IPS-11a (cell line): ENCODE data around the gene TEX35.
"Not testable (repeated sequence)": the region's sequence is repeated elsewhere in the genome, so short reads cannot be mapped to it uniquely, and the experiment has no call there.

Experiments used
- H3K4me3 ChIP-seq: one replicate; pipeline ENCODE4 v1.5.1; 2013; ENCODE audit warnings: low read depth, low read length, control low read depth

TEX35 gene

DNA sequence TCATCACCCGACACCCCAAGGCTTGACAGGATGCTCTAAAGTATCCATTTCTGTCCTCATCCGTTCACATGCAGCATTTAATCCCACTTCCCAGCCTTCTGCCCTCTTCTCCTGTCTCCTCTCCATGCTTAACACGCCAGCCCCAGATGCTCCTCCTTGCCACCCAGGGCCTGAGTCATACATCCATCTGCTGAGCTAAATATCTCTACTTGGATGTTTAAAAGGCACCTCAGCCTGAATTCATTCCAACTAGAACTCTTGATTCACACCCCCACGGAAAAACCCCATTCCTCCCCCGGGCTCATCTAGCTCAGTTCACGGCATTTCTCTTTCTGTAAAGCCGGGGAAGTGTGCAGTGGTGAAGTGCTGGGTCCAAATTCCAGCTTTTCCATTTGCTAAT is 27.7 kb downstream of the TEX35 start:
- no peak overlapping the region for H3K4me3 ChIP-seq

DNA sequence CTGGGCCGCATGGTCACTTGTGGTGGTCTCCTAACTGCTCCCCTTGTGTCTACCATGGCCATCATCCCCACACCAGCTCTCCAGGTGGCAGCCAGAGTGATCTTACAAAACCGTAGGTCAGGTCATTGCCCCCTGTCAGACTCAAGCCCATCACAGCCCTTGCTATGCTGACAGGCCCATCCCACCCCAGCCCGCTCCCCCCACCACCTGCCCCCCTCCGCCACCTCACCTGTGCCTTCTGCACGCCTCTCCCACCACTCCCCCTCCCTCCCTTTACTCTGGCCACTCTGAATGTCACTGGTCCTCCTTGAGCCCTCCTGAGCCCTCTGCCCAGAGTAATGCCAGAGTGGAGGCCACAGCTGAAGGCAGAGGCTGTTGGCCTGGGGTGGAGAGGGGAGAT is 28.5 kb downstream of the TEX35 start:
- H3K4me3 ChIP-seq: peak overlapping the region; percentile 84

DNA sequence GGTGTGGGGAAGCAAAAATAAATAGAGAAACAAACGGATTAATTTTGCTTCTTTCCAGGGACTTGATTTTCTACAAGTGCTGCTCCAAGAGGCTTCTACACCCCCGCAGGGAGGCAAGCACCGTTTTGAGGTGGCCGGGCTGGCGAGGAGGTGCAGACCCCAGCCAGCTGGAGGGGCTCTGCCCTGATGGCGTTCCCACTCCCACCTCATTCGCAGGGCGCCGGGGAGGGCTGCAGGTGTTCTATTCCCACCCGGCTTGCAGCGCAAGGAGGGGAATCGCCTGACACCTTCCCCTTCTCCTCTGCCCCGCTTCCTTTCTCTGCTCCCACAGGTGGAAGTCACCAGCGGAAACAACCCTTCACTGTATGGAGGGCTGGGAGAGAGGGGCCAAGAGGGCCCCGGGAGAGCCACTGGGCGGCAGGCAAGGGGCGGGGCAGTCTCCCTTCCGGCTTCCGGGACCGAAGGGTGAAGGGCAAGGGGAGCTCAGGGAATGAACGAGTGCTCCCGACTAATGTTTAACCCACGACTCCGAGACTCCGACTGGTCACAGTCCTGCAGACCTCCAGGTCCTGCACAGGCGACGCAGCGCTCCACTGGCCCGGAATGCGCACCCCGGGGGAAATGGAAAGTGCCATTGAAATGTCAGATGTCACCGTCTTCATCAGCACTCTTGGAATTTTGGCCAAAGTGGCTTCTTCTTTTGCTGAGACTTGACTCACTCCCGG is 29.1 kb downstream of the TEX35 start:
- peak overlapping the region; percentile 84 for H3K4me3 ChIP-seq

DNA sequence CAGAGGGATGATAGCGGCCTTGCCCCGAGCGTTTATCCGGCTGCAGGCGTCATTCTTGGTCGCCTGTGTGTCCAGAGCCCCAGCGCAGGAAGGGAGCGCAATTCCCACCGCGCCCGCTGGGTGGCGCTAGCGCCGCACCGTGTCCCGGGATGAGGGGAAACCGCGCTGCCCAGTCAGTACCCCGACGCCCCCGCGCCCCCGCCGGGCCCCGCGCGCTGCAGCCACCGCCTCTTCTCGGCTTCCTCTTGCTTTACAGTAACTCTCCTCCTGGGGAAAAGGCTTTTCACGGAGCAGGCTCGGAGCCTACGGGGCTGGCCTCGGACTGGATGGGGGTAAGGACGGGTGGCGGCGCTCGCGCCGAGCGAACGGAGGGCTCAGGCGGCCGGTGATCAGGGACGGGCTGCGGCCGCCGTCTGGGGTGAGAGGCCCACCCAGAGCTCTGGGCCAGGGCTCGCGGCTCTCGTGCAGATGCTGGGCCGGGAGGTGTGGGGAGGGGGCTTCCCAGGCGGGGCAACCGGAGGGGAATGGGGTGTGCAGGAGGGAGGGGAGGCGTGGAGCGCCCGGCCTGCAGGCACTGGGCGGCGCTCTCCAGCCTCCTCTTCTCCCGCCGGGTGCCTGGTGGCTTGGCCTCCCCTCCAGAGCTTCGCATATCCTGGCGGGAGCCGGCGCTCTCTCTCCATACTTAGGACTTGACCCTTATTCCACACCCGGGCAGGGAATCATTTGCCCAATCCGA is 29.8 kb downstream of the TEX35 start:
- H3K4me3 ChIP-seq: peak overlapping the region; percentile 84

DNA sequence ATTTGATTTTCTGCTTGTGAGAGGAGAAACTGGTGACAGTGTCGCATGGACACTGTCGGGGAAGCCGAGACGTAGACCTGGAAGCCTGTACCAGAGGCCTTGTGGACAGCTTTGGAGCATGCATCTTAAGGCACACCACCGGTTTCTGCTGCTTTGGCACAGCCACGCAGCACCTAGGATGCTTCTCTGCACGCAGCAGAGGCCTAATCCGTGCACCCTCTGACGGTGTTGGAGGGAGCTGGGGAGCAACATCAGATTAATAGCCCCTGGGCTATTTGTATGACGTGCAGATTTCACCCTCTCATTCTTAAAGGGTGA is 30.3 kb downstream of the TEX35 start:
- peak overlapping the region; percentile 84 for H3K4me3 ChIP-seq

DNA sequence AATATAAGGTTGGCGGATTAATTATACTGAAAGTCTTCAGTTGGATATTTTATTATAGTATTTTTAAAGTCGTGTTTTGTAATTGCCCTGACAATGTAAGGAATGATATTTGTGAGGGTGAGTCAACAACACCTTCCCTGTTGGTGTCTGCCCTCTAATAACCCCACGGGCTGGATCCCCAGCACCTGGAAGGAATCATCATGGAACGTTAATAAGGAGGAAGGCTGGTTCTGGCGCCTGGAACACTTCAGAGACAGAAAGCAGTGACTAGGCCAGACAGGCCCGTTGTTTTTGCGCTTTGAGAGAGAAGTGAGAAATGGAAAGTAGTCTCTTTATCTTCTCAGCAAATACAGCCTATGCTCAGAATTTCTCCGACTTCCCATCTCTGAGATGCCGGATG is 31.6 kb downstream of the TEX35 start:
- H3K4me3 ChIP-seq: no peak overlapping the region

DNA sequence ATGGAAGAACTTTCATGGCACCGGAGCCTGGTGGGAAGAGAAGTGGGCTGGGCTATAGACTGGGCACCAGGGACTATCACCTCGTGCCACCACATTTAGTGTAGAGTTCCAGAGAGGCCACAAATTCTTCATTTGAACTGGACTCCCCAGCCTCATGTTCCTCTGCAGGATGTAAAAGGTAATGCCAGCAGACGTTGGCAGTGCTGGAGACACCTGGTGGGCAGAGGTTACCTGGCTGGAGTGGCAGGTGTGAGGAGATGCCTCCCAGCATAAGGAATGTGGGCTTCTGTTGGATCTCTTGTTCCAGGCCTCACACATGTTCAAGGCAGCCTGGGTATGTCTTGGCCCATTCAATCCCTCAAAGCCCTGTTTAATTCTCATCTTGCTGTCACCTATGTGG is 35.2 kb downstream of the TEX35 start:
- H3K4me3 ChIP-seq: no peak overlapping the region

DNA sequence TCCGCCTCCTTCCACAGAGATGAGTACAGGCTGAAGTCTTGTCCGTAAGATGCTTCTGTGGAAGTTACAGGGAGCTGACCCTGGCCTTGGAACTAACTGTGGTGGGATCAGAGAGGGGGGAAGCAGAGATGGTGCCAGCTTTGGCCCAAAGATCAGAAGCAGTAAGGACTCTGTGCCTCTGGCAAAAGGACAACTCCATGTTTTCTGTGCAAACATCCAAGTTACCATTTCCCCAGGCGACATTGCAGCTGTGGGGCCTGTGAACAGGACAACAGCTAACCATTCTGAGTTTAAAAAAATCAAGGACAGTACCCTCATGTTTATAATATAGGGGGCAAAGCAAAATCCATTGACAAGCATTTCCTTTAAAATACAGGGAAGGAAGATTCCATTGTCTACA is 38.4 kb downstream of the TEX35 start:
- no peak overlapping the region for H3K4me3 ChIP-seq

DNA sequence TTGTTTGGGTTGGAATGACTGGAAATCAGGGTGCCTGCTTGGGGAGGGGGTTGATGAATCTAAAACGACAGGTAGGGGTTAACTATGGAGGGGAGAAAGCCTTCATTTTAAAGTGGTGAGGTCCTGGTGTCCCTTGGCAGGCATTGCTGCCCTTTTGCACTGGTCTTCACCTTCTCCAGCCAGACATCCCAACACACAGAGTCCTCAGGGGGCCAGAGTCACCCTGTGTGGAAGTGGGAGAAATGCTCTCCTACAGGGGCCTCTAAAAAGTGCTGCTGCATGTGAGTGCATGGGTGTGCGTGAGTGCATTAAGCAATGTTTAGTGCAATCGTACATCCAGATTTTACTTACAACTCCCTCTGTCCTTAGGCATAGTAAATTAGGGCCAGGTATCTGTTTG is 39.0 kb downstream of the TEX35 start:
- no peak overlapping the region for H3K4me3 ChIP-seq

DNA sequence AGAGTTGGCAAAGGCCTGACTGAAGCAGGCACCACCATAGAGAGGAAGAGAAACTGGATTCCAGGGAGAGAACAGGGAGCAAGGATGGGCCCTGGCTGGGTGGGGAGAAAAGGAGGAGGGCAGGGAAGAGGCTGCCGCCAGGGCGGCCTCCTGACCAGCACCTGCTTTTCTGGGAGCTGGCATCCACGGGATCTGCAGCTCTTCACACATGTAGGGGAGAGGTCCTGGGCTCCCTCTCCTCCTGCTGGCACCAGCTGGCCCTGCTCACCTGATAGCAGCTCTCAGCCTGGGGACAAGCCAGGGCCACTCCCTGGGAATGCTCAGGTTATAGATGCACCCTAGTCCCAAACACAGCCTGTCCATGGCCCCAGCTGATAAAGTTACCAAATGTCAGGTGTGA is 39.9 kb downstream of the TEX35 start:
- no peak overlapping the region for H3K4me3 ChIP-seq

DNA sequence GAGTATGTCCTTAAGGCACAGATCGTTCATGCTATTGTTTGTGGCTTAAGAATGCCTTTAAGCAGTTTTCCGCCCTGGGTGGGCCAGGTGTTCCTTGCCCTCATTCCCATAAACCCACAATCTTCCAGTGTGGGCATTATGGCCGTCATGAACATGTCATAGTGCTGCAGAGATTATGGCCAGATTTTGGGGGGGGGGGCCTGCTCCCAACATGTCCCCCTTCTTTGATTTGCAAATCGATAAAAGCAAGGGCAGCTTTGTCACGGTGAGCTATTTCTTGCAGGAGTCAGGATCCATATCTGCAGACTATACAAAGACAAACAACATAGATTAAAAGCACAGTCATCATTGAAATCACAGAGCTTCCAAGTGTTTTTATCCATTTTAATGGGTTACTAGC is 41.4 kb downstream of the TEX35 start:
- not testable (repeated sequence) for H3K4me3 ChIP-seq

DNA sequence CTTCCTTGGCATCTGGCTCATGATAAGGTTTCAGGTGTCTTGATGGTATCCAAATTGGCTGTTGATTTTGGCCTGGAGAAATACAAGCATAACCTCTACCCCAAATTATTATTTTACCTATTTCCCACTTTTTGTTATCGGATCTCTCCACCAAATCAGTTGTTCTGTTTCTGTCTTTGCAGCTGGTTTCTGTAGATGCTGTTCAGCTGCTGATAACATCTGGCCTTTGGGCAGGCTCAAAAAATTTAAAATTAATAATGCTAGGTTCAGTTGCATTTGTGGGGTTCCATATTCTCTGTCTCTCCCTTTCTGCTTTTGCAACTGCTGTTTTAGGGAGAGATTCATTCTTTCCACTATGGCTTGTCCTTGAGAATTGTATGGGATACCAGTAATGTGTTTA is 42.7 kb downstream of the TEX35 start:
- H3K4me3 ChIP-seq: not testable (repeated sequence)

DNA sequence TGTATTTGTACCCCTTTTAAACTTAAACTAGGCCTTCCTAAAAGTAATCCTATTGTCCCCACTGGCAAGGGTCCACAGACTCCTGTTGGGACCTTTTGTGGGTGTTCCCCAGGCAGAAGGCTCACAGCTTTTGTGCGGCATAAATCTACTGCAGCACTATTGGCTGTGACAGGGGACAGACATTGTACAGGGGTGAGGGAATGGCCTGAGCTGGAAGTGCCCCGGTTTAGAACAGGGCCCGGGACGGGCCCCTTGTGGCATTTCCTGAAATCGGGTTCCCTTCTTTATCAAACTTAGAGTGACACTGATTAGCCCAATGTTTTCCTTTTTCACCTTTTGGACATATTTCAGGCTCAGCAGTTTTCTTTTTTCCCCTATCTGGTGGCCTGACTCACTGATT is 45.9 kb downstream of the TEX35 start:
- H3K4me3 ChIP-seq: not testable (repeated sequence)

DNA sequence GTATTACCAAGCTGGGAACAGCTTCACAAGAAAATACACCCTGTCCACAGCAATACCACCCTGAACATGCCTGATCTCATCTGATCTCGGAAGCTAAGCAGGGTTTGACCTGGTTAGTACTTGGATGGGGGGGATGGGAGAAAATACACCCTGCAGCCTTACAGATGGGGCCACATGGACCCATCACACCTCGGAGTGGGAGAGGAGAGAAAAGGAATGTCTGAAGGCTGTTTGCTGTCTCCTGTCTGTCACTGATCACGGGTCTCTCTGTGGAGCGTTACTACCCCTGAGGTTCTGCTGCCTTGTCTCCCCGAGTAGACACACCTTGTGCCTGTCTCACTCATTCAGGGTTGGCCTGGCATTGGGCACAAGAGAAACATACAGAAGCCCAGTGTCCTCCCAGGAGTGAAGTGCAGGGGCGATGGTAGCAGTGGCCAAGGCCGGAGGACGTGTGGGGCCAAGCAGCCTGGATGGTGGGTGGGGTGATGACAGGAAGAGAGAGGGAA is 48.0 kb downstream of the TEX35 start:
- H3K4me3 ChIP-seq: no peak overlapping the region

DNA sequence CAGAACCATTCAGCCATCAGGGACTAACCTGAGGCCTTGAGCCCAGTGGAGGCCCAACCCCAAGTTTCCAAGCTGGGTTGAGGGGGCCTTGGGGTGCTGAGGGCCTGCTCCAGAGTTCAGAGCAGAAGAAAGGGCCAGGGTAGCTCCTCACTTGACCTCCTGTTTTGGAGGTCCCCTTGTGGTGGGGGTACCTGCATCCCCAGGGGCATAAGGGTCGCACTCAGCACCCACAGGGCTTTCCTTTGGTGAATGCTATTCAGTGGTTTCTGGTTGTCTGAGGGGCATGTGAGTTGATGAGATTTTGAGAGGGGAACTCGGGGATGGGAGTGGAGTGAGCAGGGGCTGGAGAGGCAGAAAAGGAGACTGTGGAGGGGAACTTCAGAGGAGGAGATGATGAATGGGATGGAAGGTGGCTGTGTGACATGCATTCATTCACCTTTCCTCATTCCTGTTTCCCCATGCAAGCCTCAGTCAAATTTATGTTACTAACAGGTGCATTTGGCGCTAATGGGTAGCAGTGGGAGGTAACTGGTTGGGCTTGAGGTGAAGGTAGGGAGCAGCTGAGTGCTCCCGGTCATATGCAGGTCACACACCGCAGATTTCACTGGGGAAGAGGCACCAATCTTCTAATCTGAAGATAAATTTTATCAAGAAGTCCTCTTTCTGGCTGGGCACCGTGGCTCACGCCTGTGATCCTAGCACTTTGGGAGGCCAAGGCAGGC is 50.4 kb downstream of the TEX35 start:
- no peak overlapping the region for H3K4me3 ChIP-seq

DNA sequence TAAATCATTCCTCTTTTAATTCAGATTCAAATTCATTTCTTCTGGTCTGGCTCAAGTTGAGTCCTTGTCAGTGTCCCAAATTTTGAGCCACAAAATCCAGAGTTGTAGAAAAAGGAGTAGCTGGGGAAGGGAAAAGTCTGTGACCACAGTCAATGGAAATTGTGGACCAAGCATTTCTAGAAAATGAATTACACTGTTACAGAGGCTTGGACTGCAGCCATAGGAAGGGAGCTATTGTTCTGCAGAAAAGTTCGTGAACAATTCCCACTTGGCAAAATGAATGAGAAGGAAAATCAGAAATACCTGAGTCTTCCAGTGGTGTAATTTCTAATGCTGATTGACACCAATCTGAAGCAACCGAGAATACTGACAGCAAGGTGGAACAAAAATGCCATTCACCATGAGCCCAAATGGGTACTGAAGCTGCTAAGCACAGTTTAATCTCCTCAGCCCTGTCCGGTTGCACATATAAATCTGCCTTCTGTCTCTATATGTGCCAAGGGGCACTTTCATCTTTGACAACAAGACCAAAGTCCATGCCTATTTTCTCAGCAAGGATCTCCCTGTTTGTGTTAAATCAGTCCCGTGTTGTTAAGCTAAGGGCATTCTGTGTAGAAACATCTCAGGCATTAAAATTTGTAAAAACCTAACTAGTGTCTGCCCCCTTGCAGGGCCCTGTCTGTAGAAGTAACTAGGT is 51.3 kb downstream of the TEX35 start:
- H3K4me3 ChIP-seq: no peak overlapping the region

DNA sequence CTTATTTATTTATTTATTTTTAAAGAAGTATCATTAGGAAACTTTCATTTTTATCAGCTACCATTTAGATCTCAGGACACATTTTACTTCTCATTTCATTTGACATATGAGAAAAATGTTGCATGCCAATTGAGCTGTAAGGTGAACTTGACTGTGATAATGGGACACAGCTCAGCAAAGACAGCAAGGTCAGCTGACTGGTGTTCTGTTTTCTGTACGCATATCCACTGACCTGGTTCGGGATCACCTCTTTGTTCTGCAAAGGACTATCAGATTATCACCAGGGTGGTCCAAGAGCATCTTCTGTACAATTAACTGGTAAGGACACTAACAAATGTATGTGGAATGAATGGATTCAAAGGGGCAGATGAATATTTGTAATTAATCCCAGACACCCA is 51.9 kb downstream of the TEX35 start:
- no peak overlapping the region for H3K4me3 ChIP-seq

DNA sequence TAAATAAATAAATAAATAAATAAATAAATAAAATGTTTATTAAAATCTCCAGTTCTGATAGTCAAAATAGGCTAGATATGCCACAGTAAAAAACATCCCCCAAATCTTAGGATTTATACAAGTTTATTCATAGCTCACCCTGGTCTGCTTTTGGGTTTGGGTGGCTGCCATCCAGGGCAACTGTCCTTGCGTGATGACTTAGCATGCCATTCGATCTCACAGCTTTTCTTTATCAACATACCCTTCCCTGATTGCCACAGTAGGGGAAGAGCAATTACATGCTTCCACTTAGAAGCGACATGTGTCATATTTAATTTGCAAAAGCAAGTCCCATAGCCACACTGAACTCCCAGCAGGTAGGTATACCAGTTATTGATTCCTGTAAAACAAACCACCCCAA is 52.7 kb downstream of the TEX35 start:
- no peak overlapping the region for H3K4me3 ChIP-seq

DNA sequence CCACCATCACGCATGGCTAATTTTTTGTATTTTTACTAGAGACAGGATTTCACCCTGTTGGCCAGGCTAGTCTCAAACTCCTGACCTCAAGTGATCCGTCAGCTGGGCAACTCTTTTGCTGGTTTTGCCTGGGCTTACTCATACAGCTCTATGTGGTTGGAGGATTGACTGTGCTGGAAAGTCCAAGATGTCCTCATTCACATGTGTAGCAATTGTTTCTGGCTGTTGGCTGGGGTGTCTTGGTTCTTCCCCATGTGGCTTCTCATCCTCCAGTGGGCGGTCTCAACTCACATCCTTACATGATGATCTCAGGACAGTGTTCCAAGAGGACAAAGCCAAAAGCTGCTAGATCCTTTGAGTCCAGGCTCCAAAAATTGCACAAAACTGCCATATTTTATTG is 53.3 kb downstream of the TEX35 start:
- H3K4me3 ChIP-seq: no peak overlapping the region

DNA sequence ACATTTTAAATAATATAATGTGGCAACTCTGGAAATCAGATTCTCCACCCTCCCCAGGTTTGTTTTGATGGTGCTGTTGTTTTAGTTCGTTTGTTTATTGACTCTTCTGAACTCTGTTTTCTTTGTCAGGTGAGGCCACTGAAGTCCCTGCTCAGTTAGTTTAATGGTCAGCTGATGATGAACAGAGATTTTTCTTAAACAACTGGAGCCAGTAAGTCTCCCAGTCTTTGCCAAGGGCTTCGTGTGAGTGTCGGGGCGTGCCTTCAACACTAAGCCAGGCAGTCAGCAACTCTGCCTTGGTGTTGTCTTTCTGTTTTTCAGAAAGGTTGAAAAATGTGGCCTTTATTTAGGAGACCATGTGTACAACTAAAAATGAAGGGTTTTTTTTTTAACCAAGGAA is 58.9 kb downstream of the TEX35 start:
- H3K4me3 ChIP-seq: no peak overlapping the region
